ENCODE results near the gene SEMA4C.

The SEMA4C gene

DNA sequence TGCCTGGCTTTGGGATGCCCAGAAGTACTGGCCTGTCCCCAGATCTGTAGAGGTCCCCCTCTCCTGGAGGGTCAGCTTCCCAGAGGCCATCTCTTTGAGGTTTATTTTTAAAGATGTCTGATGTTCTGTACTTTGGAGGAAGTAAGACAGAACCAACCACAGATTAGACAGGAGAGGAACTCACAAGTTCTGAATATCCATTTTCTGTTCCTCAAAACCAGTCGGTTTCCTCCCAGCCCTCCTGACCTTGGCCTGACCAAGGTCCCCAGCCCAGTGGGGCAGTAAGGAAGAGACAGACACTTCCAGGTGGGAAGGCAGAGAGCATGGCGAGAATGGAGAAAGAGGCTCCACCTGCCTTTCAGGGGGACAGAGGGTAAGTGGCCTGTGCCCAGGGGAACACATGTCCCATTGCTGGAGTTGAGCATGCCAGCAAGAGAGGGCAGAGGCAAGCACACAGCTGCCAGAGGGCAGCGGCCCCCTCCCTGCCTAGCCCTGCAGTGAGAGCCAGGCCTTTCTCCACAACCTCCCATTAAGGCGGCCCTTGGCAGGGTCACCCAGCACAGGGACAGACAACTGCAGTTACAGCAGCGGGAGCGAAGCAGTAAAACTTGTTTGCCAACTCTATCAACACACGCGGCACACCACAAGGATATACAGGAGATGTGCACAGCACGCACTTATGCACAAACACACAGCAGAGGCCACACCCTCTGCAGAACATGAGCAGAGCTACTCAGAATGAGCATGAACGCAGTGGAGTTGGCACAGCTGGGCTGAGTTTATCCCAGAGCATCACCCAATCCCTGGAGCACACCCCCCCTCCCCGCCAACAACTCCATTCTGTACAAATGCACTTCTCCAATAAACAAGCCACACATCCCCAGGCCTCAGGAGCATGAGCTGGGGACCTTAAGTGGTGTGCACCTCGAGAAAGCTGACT, 18.5 kb upstream of the SEMA4C start:
- no peak for DNase-seq
- TF ChIP-seq, protein P1, sequence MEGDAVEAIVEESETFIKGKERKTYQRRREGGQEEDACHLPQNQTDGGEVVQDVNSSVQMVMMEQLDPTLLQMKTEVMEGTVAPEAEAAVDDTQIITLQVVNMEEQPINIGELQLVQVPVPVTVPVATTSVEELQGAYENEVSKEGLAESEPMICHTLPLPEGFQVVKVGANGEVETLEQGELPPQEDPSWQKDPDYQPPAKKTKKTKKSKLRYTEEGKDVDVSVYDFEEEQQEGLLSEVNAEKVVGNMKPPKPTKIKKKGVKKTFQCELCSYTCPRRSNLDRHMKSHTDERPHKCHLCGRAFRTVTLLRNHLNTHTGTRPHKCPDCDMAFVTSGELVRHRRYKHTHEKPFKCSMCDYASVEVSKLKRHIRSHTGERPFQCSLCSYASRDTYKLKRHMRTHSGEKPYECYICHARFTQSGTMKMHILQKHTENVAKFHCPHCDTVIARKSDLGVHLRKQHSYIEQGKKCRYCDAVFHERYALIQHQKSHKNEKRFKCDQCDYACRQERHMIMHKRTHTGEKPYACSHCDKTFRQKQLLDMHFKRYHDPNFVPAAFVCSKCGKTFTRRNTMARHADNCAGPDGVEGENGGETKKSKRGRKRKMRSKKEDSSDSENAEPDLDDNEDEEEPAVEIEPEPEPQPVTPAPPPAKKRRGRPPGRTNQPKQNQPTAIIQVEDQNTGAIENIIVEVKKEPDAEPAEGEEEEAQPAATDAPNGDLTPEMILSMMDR (IDR thresholded peaks at IDR 0.05; ENCODE audit: low read depth, low read length), result no peak
- no peaks in the 10 kb centered on the region for H3K27me3 ChIP-seq
- H3K4me3 ChIP-seq (ENCODE audit: low read depth, low read length), result no peak overlapping the region
- H3K4me1 ChIP-seq, result peaks cover 3% of the 10 kb centered on the region
- no peaks in the 10 kb centered on the region for H3K9me3 ChIP-seq
- no peaks in the 10 kb centered on the region for H3K36me3 ChIP-seq

DNA sequence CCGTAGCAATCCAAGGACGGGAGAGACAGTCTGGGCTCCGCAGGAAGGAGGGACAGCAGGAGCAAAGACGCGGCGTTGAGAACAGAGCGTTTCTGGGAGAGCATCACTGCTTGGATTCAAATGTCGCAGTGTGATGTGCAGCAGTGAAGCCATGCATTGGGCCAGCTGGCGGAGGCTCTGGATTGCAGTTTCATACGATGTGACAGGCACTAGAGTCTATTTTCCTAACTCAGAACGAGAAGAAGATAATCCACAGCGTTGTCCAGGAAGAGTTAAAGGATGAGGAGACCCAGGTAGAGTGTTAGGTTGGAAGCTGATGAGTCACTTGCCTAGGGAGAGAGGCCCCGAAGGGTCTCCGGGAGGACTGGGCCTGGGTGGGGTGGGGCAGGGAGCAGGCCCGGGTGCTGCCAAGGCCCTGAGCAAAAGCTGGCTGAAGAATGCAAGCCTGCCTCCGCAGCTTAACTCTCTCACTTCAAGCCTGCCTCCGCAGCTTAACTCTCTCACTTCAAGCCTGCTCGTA, 17.7 kb upstream of the SEMA4C start:
- DNase-seq, result no peak
- no peaks in the 10 kb centered on the region for H3K36me3 ChIP-seq
- no peak overlapping the region for H3K4me3 ChIP-seq (ENCODE audit: low read depth, low read length)
- H3K9me3 ChIP-seq, result no peaks in the 10 kb centered on the region
- no peaks in the 10 kb centered on the region for H3K27me3 ChIP-seq
- H3K4me1 ChIP-seq, result peaks cover 3% of the 10 kb centered on the region
- TF ChIP-seq, protein P1 (IDR thresholded peaks at IDR 0.05; ENCODE audit: low read depth, low read length), result no peak

DNA sequence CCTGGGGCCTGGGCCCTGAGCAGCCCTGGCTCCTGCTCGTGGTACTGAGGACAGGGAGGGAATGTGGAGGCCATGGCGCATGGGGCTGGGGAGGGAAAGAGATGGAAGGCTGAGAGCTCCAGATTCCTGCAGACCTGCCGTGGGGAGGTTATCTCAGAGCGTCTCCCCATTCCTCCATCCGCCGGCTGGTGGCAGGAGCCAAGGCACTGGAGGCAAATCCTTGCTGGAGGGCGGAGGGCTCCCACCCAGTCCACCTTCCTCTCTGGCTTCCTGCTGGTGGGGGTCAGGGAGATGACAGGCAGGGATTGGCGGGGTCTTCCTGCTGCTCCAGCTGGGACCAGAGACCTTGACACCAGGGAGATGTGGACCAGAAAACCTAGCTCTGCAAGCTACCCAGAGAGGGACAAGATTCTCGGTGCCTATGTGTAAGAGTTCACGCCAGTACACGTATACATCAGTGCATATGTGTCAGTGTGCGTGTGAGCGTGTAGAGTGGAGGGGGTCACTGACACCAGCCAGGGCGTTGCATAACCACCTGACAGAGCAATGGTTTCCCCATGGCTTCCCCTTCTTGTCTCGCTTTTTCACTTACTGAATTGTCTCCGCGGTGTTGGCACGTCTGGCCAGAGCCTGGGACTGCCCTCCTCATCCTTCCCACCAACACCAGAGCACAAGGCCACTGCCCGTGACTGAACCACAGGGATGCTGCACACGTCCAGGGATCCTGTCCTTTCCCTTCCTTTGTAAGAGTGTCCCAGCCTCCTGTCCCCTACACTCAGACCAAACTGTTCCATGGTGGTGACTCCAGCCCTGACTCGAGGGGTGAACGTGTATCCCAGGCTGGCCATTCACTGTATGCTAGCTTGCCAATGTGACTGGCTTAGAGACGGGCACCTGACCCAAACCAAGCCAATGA, 15.8 kb upstream of the SEMA4C start:
- Histone ChIP-seq H3K4me3 (ENCODE audit: low read depth, low read length) (no peak overlapping the region), H3K27me3 (no peaks in the 10 kb centered on the region), H3K9me3 (no peaks in the 10 kb centered on the region), H3K36me3 (no peaks in the 10 kb centered on the region), H3K4me1 (no peaks in the 10 kb centered on the region)
- TF ChIP-seq, protein P1 (IDR thresholded peaks at IDR 0.05; ENCODE audit: low read depth, low read length), result no peak
- DNase-seq, result no peak

DNA sequence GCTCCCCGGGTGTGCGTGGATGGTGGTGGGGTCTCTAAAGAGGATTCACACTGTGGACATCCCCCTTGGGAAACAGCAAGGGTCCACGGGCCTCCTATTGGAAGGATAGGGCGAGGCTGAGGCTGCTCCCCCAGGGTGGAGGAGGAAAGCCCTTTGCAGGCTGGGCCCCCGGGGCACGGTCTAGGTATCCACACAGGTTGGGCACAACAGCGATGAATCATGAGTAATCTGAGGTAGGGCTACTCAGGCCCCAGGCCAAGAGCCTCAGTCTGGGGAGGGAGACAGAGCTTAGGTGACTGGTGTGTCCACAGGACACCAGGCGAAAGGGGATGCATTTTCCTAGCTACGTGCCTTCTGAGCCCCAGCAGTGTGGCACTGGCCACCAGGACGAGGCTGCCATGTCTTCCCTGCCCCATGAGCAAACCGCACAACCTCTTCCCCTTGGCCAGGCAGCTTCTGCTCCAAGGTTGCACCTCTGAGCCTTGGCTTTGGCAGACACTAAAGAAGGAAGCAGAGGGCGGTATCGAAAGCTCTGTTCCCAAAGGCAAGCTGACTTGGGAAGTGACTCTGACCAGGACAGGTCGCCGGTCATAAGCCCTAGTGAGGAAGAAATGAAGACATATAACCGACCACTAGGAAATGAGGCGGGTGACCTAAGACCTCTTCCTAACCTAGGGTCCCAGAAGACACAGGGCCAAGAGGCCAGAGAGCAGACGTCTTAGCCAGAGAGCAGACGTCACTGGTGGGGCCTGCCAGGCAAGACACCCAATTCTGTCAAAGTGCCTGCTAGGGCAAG, 14.6 kb upstream of the SEMA4C start:
- Histone ChIP-seq H3K9me3 (no peaks in the 10 kb centered on the region), H3K4me1 (no peaks in the 10 kb centered on the region), H3K4me3 (ENCODE audit: low read depth, low read length) (no peak overlapping the region), H3K27me3 (no peaks in the 10 kb centered on the region), H3K36me3 (no peaks in the 10 kb centered on the region)
- TF ChIP-seq, protein P1 (IDR thresholded peaks at IDR 0.05; ENCODE audit: low read depth, low read length), result no peak
- no peak for DNase-seq

DNA sequence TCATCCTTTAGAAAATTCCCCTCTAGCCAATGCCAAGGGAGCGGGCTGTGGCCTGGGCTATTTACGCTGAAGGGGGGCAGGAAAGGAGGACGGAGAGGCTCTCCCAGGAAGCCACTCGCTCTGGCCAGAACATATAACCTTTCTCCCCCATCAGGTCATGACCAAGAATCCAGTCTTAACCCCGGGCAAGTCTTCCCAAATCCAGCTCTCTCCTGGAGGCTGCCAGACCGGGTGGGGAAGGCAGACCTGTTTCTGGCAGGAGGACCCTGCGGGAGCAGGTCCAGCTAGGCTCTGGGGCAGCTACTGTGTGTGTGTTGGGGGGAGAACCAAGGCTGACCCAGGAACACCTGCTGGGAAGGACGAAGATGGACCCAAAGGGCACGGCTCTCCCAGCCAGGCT, 13.4 kb upstream of the SEMA4C start:
- H3K36me3 ChIP-seq, result no peaks in the 10 kb centered on the region
- TF ChIP-seq, protein P1 (IDR thresholded peaks at IDR 0.05; ENCODE audit: low read depth, low read length), result no peak
- H3K4me3 ChIP-seq (ENCODE audit: low read depth, low read length), result no peak overlapping the region
- no peaks in the 10 kb centered on the region for H3K4me1 ChIP-seq
- no peaks in the 10 kb centered on the region for H3K9me3 ChIP-seq
- DNase-seq, result no peak
- no peaks in the 10 kb centered on the region for H3K27me3 ChIP-seq

Data from BE2C (cell line).